ENCODE data around the gene HEXB.

DNA sequence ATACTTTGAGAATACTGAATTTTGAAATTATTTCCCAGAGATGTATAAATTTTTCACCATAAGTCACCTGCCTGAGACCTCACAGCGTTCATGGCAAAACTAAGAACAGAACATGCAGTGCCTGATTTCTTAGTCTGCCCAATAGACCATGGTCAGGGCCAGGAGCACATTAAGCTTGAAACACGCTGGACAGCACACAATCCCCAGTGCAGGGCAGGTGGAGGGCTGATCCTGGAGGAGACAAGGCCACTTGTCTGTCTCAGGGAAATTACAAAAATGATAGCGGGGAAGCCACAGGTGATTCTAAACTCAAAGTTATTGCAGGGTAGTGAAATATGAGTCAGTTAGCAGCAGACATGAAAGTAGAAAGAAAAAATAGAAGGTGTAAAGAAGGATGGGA is 25.9 kb upstream of the HEXB start:
- no peak for TF ChIP-seq CTCF (IDR thresholded peaks at IDR 0.05; ENCODE audit: borderline replicate concordance, extremely low read depth, low read length, poor library complexity, severe bottlenecking)
- TF ChIP-seq EZH2 (IDR thresholded peaks at IDR 0.05; ENCODE audit: borderline replicate concordance, low read depth, low read length, severe bottlenecking), result no peak

All from DND-41 (cell line).